GM19099 (cell line): ENCODE results near the gene KY.

Source experiments
- POLR2A ChIP-seq: IDR thresholded peaks from 3 replicates; pipeline ENCODE4 v1.6.1; 2011; ENCODE audit warnings: low read depth; ENCODE audit not compliant: insufficient read length; ENCODE audit errors: extremely low read depth

Gene KY

DNA sequence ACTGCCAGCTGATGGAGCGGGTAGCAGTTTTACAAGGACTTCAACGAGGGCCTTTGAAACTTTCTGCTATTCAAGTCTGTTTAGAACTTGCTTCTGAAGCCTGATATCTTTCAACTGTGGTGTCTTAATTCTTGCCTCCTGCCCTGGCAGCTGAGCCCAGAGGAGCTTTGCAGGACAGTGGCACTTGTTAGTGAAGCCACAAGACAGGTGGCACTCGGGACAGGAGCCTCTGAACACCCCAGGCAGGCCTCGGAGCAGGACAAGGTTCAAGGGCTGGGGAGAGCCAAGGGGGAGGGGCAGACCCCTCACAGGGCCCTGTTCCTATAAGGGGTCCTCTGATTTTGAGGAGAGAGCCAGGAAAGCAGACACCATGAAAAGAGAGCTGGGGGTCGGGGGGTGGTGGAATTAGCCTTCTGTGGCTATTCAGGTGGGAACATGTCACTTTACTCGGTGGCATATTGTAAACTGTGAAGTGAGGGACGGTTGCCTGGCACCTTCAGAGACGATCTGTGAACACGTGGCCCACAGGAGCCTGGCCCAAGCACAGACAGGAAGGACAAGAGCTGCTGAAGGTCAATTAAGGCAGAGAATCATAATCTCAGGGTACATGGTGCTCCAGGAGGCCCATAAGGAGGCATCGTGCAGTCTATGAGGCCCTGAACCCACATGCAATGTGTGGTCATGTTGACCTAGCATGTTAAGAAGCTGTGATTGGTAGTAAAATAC lies 30.1 kb upstream of the KY start:
- no peak for TF ChIP-seq POLR2A

DNA sequence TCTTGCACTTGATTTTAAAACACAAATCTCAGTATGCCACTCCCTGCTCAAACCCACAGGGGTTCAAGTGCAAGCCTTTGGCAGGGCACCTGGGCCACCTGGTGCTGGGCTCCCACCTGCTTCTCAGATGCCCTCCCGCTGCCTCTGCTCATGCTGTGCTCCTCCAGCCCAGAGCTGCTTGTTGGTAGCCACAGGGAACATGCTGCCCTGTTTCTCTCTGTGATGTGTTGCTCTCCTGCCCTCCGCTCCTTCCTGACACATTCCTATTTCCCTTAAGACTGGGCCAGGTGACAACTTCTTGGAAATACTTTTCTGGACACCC lies 27.1 kb upstream of the KY start:
- TF ChIP-seq POLR2A: no peak

DNA sequence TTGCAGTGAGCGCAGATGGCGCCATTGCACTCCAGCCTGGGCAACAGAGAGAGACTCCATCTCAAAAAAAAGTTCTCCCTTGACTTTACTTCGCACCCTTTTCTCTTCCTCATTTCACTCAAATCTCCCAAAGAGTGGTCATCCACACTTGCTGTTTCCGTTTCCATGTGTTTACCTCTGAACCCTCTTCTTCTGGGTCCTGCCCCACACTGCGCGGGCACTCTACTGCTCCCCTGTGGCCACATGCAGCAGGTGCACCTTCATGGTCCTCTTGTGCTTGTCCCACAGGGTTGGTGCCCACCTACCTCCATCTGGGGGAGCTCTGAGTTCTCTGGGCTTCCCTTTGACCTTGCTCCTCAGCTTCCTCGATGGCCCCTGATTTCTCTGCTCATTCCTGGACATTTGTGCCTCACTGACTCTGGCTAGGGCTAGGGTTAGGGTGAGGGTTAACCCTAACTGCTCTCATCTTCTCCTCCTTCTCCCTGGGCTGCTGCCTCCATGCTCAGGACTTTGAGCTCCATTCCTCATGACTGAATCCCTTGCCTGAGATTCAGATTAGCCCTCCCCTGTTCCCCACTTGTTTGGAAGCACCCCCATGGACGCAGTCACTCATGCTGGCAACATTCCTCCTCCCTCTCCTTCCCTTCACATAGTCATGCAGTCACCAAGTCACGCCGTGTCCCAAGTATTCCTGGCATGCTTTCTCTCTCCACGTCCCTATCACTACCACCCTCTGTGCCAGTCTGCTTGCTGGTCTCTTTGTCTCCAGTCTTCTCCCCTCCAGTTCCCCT lies 26.6 kb upstream of the KY start:
- no peak for TF ChIP-seq POLR2A

DNA sequence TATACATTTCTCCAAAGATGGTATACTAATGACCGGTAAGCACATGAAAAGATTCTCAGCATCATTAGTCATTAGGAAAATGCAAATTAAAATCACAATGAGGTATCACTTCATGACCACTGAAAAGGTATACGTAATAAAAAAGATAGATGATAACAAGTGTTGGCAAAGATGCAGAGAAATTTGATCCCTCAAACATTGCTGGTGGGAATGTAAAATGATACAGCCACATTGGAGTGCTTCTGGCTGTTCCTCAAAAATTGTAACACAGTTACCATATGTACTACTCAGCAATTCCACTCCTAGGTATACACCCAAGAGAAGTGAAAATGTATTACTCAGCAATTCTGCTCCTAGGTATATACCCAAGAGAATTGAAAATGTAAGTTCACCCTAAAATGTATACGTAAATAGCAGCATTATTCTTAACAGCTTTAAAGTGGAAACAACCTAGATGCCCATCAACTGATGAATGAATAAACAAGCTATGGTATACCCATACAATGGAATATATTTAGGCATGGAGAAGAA lies 25.0 kb upstream of the KY start:
- no peak for TF ChIP-seq POLR2A

DNA sequence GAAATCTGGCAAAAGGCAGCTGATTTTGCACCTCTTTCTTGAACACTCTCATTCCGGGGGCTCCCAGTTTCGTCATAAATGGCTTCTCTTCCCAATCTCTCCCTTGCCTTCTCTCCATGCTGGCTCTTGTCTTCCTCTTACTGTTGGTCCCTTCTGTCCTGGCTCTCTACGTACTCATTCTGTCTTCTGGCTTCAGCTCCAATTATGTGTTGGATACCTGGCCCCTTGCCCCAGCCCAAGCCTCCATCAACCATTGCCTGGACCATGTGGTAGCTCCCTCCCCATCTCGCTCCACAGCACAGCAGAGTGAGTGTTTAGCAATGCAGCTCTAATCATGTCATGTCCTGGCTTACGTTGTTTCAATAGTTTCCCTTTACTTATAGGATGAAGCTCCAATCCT lies 21.7 kb upstream of the KY start:
- TF ChIP-seq POLR2A: no peak

DNA sequence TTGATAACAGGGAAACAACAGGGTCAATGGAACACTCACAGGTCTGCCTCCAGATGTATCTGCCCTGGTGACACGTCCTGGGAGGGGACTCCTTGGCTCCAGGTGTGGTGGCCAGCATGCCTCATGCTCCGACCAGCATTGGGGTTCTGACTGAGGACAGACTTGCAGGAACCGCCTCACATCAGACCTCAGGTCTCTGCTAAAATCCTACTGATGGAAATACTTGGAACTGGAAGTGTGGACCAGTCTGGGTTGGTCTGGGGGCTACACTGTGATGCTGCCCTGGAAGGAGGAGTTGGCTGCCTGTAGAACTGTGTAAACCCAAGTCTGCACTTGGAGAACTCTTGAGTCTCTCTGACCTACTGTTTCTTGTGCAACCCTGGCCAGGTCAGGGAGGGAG lies 17.1 kb upstream of the KY start:
- TF ChIP-seq POLR2A: no peak

DNA sequence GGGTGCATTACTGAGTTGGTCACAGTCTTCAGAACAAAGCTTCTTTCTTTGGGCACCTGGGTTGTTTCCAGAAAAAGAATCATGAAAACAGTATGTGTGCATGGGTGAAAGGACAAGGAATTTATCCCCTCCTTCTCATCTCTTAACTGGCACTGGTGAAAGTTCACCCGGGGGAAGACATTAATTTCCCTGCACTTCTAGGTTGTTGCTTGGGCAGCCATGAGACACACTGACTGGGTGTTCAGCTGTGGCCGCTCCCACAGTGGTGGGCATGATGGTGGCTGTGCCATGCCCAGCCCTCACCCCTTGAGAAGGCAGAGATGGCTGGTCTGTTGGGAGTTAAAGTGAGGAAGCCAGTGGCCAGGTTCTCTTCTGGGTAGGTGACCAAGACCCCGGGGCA lies 16.6 kb upstream of the KY start:
- TF ChIP-seq POLR2A: no peak

DNA sequence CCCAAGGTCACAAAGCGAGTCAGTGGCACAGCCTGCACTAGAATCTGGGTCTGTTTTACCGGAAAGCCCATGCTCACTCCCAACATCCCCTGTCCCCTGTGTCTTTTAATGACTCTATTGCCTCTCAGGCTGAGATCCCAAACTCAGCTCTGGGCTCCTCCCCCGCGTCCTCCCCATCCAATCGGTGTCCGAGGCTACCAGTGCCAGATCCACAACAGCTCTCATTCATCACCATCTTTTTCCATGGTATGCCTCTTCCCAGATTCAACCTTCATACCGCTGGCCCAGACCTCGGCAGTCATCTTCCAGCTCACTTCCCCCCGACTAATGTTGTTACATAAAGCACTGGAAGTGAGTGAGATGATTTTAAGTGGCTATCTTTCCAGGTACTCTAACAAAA lies 16.1 kb upstream of the KY start:
- no peak for TF ChIP-seq POLR2A

DNA sequence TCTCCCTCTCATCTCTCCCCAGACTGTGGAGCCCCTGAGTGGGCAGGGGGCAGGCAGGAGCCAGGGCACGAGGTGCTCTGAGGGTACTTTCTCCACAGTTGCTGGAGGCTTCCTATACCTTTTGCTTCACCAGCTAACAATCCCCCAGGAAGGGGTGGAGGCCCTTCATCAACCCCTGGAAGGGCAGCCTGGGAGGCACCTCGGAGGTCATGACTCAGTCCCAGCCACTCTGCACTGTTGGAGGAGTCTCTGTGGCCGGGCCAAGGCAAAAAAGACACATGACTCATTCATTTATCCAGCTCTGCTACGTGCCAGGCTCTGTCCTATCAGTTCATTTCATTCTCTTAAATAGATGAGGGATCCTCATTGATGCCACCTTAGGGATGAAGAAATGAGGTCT lies 15.6 kb upstream of the KY start:
- TF ChIP-seq POLR2A: no peak

DNA sequence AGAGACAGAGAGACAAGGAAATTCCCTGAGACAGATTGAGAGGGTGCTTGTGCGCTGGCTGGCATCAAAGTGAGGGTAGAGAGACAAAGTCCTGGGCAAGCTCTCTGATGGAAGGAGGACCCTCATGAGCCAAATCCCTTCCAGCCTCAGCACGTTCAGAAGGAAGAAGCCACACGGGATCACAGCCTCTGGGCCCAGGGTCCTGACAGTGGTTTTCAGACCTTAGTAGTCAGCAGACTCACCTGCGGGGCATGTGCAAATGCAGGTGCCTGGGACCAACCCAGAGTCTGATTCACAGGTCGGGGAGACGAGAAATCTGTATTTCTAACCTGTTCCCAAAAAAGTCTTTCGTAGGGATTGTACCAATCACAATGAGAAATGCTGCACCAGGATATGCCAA lies 15.2 kb upstream of the KY start:
- TF ChIP-seq POLR2A: no peak

DNA sequence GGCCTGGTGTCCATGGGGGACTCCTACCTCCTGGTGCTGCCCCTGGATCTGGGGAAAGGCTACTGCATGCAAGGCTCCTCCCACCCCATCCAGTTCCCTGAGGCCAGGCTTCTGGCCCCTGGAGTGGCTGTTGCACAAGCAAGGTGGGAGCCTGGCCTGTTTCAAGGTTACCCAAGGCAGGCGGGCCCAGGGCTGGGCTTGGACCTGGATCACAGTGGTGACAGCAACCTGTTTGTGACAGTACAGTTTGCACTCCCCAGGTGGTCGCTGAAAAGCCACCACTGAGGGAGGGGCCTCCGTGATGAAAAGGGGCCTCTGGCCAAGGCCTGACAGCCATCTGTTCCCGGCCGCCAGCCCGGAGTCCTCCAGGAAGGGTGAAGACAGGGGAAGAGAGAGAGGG lies 14.4 kb upstream of the KY start:
- TF ChIP-seq POLR2A: no peak

DNA sequence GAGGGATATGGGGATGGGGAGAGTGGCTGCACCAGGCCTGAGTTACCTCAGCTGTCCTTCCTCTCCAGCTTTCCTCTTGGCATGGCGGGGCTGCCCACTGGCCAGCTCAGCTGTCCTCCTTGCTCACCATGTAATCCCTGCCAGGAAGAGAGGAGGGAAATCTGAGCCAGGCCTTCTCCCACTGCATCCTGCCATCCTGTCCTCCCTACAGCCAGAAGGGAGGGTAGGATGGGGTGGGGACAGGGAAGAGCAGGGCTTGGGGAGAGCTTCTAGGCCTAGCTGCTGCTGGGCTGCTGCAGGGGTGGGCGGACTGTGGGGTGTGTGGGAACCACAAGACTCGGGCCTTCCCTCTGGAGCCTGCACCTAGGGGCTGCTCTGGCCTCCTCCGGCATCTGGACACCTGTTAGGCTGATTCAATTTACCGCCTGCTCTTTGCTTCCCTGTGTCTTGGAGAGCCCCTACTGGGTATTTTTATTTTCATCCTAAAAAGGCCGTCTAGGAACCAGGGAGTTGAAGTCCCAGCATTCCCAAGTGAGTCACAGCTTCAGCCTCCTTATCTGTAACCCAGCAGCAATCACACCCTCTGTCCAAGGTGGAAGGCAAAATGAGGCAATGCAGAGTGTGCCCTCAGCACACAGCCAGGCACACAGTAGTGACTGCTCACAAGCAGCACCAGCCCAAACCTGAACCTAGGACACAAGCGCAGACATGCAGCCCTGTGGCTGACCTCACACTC lies 13.1 kb upstream of the KY start:
- no peak for TF ChIP-seq POLR2A

DNA sequence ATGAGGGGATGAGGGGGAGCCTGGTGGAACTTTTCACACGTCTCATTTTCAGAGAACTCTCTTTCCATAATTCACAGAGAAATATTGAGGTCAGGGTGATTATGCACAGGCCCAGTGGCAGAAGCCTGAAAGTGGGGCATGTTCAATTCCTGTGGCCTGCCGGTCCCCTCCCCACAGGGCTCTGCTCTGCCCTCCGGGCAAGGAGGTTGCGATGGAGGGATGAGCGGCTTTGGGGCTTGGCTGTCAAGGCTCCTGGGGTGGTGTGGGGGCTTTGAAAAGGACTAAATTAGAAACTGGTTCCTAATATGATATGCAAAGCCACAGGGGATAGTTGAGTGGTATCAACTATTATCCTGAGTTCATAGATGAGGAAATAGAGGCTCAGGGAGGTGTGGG lies 9.2 kb upstream of the KY start:
- TF ChIP-seq POLR2A: no peak

DNA sequence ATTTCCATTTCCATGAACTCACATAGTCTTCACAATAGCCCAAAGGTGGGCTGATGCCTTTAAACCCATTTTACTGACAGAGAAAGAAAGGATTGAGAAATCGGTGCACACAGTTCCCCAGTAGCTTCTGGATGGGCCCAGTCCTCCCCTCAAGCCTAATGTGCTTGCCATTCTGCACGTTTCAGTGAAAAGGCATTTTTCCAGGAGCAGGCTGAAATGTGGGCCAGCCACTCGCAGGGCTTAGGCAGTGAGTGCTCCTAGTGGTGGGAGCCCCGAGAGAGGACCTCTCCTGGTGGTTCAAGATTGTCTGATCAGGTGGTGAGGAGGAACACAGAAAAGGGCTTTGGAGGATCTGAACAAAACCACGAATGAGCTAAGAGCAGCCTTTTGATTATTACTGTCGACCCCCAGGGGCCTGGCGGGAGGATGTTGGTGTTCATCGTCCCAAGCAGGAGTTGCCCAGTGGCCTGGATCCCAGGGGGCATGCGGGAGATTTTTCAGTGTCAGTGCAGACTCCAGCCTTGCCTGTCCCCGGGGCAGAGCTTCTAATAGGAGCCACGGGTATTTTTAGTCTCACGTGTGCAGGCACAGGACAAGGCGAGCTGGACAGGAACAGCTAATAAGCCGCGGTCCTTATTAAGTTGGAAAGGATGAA lies 8.7 kb upstream of the KY start:
- TF ChIP-seq POLR2A: no peak

DNA sequence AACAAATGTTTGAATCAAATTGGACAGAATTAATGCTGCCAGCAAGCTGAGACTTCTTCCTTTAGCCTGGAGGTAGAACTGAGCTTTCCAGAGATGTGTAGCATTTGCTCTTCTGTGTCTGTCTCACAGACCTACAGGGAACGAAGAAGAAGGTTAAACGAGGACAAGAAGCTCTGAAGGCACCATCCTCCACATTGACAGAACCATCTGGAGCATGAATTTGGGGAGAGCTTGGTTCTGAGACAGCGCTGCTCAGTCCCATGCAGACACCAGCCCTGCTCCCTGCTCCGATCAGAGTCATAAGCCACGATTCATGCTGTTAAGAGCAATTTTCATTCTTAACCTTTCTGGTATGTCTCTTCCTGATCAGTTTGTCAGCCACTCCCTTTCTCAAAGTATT lies 7.7 kb upstream of the KY start:
- TF ChIP-seq POLR2A: no peak

DNA sequence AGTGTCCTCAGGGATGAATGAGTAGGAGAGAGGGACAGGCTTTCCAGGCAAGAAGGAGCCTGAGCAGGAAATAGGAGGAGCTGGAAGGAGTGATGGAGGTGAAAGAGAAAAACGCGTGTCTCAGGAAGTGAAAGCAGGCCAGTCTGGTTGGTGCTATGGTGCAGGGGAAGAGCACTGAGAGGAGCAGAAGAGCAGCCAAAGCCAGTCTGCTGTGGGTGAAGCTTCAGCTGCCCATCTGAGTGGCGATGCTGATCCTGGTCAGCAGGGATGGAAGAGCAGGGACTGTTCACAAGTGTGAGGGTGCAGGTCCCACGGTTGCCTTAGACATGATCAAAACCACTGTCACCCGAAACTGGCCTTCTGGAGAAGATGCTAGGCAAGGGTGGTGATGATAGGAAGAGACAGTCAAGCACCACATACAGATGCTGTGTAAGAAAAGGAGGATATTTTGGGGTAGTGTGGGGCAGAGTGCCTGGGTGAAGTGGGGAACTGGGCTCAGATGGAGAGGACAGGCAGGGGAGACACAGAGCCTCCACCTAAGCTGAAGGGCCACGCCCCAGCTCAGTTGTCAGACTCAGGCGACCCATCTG lies 5.5 kb upstream of the KY start:
- TF ChIP-seq POLR2A: no peak

DNA sequence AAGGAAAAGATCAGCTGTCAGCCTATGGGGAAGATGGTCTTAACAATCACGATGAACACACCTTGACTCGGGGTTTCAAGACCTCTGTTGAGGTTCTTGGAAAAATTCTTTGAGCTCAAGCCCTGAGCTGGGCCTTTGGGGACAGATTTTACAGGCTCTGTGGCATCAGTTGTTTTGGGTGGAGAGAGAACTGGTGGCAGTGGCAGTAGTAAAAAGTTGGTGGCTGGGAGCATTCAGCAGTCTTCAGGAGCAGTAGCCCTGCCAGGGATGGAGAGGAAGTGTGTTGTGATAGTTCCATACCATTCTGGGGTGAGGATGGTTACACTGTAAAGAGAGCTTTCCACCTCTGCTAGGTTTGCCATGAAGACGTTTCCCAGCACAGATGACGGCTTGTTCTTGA lies 4.9 kb upstream of the KY start:
- TF ChIP-seq POLR2A: no peak
